Activated CD8-positive, alpha-beta memory T cell treated with anti-CD3 and anti-CD28 coated beads, Interleukin-2, amount 50 U/mL, for 1 hour (primary cell): ENCODE data around the gene CNTNAP2.
"Not testable (repeated sequence)": the region's sequence is repeated elsewhere in the genome, so short reads cannot be mapped to it uniquely, and the experiment has no call there.

Source experiments
- DNase-seq: peaks from one replicate; pipeline ENCODE4 v3.0.0-alpha.2; 2020; ENCODE audit errors: extremely low read depth

Gene CNTNAP2

DNA sequence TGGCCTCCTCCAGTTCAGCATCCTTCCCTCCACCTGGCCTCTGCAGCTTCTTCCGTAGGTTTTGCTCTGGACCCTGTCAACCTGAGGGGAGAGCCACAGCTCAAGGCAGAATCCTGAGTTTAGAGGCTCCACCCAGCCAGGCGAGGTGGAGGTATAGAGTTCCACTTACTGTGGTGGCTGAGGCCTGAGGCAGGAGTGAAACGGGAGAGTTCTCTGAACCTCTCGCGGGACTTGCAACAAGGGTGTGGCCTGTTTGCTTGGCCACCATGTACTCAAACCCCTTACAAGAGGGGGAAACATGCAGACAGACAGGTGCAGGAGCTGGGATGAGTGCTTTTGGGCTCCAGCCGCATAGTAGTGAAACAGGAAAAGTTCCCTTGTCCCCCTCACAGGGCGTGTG lies 2320.0 kb downstream of the CNTNAP2 start:
- DNase-seq: no peak

DNA sequence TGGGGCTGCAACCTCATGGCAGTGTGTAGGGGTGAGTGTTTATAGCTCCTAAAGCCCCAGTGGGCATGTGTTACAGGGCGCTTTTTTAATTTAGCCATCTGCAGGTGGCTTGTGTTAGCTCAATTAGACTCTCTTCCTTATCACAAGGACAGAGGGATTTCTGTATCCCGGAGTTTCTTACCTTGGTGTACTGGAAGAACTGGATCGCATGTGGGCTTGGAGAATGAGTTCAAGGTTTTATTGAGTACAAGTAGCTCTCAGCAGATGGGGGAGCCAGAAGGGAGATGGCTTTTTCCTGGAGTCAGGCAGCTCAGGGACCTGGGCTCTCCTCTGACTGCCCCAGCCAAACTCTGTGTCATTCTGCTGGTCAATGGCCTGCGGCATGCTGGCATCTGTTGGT lies 2320.4 kb downstream of the CNTNAP2 start:
- DNase-seq: no peak

DNA sequence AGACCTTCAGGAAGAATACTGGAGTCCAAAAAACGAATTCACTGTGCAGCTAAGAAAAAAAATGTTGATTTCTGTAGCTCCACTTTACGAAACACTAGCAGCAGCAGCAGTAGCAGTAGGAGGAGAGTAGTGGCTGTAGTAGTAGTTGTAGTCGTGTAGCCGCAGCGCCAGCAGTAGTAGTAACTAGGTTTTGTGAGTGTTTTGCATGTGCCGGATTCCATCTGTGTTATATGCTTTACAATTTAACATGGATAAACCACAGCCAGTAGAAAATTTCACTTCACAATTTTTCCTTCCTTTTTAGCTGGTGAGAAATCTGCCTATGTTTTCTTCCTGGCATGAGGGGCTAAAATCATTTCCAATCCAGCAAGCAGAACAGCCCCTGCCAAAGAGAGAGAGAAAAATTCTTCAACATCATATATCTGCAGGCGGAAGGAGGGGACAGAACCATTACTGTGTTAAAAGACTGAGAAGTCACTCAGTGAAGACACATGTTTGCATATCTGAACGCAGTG lies 2325.6 kb downstream of the CNTNAP2 start:
- no peak for DNase-seq

DNA sequence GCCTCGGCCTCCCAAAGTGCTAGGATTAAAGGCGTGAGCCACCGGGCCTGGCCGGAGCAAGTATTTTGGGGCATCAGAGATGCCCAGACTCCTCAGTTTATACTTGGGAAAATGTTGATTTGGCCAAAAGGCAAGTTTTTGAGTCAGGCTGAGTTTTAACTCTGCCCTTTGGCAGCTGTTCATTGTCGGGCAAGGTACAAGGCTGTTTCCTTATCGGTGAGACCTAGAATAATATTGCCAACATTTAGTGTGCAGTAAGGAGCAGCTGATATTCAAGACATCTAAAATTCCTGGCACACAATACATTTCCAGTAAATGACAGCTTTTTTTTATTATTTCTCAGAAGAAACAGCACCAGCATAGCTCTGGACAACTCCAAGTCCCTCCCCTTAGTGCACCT lies 2326.3 kb downstream of the CNTNAP2 start:
- DNase-seq: no peak

DNA sequence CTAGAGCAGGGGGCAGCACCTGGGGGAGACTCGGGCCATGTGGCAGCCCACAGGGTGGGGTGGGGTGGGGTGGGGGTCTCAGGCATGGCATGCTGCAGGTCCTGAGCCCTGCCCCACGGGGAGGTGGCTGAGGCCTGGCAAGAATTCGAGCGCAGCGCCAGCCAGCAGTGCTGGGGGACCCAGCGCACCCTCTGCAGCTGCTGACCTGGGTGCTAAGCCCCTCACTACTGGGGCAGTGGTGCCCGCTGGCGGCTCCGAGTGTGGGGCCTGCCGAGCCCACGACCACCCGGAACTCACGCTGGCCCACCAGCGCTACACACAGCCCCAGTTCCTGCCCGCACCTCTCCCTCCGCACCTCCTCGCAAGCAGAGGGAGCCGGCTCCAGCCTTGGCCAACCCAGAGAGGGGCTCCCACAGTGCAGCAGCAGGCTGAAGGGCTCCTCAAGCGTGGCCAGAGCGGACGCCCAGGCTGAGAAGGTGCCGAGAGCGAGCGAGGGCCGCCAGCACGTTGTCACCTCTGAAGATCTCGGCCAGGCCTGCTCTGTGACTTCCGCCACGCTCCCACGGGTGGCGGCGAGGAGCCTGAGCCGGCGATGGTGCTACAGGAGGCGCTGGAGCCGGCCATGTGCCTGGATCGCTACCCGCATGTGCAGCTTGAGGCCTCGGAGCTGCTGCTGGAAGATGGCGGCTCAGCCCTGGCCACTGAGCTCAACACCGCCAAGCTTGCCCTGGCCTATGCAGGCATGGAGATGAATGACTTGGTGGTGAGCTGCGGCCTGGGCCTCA lies 2328.9 kb downstream of the CNTNAP2 start:
- no peak for DNase-seq

DNA sequence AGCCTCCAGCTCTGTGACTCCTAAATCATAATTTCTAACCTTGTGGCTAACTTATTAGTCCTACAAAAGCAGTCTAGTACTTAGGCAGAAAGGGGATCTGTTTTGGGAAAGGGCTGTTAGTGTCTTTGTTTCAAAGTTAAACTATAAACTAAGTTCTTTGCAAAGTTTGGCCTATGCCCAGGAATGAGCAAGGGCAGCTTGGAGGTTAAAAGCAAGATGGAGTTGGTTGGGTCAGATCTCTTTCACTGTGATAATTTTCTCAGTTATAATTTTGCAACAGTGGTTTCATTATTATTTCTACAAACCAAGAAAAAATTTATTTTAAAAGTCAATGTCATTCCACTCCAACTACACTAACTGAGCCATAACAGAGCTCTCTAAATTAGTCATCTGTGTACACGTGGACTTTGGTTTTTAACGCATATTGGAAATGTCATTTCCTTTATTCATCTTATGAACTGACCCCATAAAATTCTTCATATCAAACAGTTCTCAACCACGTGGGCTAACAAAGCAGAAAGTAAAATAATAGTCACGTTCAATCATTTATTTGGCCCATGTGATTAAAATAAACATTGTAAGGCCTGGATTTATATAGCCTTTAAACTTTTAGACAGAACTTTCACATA lies 2330.7 kb downstream of the CNTNAP2 start:
- no peak for DNase-seq

DNA sequence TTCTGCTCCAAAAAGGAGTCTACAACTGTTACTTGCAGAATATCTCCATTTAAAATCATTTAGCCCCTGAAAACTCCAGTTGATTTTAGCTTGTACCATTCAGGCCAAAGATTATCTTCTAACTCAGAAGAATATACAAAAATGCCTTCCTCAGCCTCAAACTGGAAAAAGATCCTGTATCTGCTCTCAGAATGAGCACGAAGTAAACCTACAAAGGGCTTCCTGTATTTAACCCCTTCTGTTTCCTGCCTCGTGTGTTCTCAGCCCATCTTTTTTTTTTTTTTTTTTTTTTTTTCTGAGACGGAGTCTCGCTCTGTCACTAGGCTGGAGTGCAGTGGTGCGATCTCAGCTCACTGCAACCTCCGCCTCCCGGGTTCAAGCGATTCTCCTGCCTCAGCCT lies 2334.9 kb downstream of the CNTNAP2 start:
- DNase-seq: not testable (repeated sequence)

DNA sequence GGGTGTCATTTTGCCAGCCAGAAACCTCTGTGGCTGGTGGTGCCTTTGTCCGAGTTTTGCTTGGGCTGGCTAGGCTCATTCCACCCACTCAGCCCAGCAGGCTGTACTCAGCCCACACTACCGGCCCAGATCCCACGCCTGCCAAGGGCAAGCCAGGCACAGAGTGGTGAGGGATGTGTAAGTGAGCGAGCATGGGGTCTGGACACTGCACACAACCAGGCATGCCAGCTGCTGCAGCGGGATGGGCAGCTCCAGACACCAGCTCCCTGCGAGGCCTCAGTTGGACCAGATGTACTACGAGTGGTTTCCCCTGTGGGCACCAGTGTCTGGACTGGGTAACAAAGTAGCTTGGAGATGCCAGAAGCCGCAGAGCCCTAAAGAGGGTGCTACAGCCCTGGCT lies 2339.8 kb downstream of the CNTNAP2 start:
- DNase-seq: no peak

DNA sequence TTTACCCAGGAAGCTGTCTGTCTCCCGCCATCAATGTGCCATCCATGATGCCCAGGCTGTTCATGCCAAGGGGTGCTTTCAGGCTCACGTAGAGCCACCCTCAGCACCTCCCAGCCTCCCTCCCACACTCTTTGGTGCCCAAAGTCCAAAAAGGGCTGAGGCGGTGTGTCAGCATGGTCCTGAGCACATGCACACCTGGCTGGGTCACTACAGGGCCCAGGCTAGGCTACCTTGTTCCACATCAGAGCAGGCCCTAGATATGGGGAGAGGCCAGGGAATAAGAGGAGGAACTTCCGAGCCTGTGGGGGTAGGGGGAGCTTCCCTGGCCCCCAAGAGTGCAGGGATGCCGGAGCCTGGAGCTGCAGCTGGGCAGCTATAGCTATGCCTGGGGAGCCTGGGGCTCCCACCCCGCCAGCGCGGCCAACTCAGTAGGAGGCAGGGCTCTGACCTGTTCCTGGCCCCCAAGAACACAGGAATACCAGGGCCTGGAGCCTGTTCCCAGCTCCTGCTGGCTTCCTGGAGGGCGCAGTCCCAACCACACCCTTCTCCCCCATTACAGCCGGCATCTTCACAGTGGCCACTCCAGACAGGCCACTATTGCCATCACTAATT lies 2340.8 kb downstream of the CNTNAP2 start:
- DNase-seq: no peak

DNA sequence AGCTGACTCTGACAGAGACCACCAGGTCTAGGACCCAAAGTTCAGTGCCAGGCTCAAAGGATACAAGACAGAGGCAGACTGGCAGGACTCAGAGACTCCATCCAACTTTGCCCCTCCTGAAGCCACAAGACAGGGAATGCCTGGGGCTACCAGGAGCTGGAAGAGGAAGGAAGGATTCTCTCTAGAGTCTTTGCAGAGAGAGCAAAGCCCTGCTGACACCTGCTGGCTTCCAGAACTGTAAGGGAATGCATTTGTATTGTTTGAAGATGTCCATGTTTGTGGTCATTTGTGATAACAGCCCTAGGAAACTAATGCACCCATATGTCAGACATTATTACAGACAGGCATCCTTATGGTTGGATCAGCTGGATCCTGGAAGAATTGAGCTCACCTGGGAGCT lies 2341.7 kb downstream of the CNTNAP2 start:
- no peak for DNase-seq

DNA sequence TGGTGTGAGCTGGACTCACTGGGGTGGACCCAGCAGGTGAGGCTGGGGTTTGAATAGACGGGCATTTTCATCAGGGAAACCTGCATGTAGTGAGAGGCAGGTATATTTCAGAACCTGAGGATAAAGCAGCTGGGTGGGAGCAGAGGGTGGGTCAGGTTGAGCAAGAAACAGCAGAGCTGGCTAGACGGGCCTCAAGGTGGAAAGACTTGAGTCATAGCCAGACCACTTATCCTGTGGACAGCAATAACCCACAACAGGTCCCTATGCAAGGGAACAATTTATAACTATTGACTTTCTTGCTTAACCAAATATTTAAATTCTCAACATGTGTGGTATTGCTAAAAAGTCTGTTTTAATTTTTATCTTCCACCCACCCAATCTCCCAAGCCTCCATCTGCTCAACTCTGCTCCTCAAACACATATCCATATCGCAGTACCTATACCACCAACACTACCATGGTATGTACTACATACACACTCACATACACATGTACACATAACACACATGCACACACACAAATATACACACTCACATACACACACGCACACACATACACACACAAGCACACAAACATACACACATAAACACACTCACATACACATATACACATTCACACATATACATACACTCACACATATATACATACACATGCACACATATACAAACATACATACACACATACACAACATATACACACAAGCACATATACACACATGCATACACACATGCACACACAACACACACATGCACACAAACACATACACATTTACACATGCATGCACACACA lies 2345.0 kb downstream of the CNTNAP2 start:
- DNase-seq: no peak

DNA sequence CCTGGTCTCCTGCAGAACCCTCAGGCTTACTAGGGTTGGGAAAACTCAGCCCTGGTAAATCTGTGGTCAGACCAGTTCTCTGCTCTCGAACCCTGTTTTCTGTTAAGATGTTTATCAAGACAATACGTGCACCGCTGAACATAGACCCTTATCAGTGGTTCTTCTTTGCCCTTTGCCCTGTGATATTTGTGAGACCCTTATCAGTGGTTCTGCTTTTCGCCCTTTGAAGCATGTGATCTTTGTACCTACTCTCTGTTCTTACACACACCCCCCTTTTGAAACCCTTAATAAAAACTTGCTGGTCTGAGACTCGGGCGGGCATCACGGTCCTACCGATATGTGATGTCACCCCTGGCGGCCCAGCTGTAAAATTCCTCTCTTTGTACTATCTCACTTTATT lies 2346.2 kb downstream of the CNTNAP2 start:
- not testable (repeated sequence) for DNase-seq

DNA sequence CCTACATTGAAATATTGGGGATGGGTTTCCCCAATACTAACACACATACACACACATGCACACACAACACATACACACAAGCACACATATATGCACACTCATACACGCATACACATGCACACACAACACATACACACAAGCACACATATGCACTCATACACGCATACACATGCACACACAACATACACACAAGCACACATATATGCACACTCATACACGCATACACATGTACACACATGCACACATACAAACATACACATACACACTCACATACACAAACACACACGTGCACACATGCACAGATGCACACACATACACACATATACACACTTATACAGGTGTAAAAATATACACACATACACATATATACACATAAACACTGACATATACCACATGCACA lies 2346.6 kb downstream of the CNTNAP2 start:
- no peak for DNase-seq

DNA sequence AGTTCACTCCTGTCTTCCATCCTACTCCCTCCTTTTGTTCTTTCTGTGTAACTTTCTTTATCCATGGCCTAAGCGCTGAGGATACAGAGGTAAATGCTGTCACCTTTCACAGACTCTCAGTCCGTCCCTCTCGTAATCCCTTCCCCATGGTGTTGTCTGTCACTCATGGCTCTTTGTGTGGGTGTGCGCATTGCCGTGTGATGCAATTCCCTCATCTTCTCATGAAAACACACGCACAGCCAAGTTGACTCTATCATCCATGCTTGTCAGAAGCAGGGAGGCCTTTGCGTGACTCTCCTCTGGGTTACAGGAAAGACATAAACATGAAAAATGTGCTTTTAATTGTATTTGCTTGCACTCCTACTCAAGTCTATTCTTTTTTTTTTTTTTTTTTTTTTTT lies 2348.3 kb downstream of the CNTNAP2 start:
- no peak for DNase-seq

DNA sequence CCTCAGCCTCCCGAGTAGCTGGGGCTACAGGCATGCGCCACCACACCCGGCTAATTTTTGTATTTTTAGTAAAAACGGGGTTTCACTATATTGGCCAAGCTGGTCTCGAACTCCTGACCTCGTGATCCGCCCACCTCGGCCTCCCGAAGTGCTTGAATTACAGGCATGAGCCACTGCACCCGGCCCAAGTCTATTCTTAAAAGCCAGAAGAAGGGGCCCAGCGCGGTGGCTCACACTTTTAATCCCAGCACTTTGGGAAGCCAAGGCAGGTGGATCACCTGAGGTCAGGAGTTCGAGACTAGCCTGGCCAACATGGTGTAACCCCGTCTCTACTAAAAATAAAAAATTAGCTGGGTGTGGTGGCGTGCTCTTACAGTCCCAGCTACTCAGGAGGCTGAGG lies 2348.8 kb downstream of the CNTNAP2 start:
- DNase-seq: not testable (repeated sequence)

DNA sequence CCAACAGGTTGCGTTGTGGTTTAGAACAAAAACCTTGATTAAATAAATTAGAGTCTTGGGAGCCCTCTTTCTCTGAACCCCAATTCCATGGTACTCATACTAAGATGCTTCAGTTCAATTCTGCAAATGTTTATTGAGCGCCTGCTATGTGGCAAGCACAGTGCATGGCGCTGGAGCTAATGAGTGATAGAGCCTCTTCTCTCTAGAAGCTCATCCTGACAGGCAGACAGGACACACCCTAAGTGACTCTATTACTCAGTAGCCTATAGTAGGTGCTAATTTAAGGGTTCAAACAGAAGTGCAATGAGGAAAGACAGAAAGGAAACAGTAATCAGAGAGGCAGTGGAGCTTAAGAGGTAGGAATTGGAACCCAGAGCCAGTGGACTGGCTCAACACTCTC lies 2349.5 kb downstream of the CNTNAP2 start:
- no peak for DNase-seq

DNA sequence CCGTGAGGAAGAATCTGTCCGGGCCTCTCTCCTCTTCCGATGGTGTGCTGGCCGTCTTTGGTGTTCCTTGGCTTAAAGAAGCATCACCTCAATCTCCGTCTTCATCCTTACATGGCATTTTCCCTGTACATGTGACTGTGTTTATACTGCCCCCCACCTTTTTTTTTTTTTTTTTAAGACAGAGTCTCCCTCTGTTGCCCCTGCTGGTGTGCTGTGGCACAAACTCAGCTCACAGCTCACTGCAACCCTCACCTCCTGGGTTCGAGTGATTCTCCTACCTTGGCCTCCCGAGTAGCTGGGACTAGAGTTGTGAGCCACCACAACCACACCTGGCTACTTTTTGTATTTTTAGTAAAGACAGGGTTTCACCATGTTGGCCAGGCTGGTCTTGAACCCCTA lies 2352.1 kb downstream of the CNTNAP2 start:
- DNase-seq: no peak
